Subcutaneous abdominal adipose tissue (tissue), 5 donors: ENCODE results near the gene PEPD.

Experiments used
- H3K27ac ChIP-seq: one replicate; pipeline ENCODE4 v1.7.0; 2013; ENCODE audit warnings: low read depth, mild to moderate bottlenecking, inconsistent platforms, low read length, moderate library complexity
- H3K27me3 ChIP-seq, 5 donors: one replicate each; pipeline ENCODE4 v1.7.0; 2013; ENCODE audit warnings: low read length in 5 of 5, inconsistent platforms in 1 of 5; ENCODE audit not compliant: control insufficient read depth in 5 of 5, insufficient read depth in 4 of 5
- H3K36me3 ChIP-seq, 5 donors: one replicate each; pipeline ENCODE4 v1.7.0; 2013; ENCODE audit warnings: low read length in 5 of 5; ENCODE audit not compliant: control insufficient read depth in 5 of 5, insufficient read depth in 5 of 5
- H3K4me1 ChIP-seq, 5 donors: one replicate each; pipeline ENCODE4 v1.7.0; 2013; ENCODE audit warnings: low read length in 5 of 5, mild to moderate bottlenecking in 3 of 5, moderate library complexity in 1 of 5; ENCODE audit not compliant: control insufficient read depth in 5 of 5, insufficient read depth in 5 of 5
- H3K4me3 ChIP-seq, 5 donors: one replicate each; pipeline ENCODE4 v1.7.0; 2013; ENCODE audit warnings: low read length in 5 of 5, low read depth in 1 of 5
- H3K9ac ChIP-seq, 5 donors: one replicate each; pipeline ENCODE4 v1.7.0; 2013; ENCODE audit warnings: low read length in 5 of 5, mild to moderate bottlenecking in 4 of 5, moderate library complexity in 3 of 5
- H3K9me3 ChIP-seq, 5 donors: one replicate each; pipeline ENCODE4 v1.7.0; 2013; ENCODE audit warnings: low read length in 5 of 5; ENCODE audit not compliant: control insufficient read depth in 5 of 5
- donor health status: healthy.
- donor health status: healthy.
- donor health status: healthy.
- donor health status: healthy.
- donor health status: healthy.

Gene PEPD

GRCh38 chr19:33370783-33371182 is 150.8 kb downstream of the PEPD start:
- H3K9ac ChIP-seq, result no peak overlapping the region
- no peak overlapping the region for H3K4me3 ChIP-seq
- peaks cover 0 to 27% (median 21%) of the 10 kb centered on the region in 5 donors for H3K4me1 ChIP-seq

GRCh38 chr19:33368074-33368864 is 153.3 kb downstream of the PEPD start:
- peaks cover 0 to 10% (median 6%) of the 10 kb centered on the region in 5 donors for H3K4me1 ChIP-seq
- no peak overlapping the region for H3K9ac ChIP-seq
- H3K4me3 ChIP-seq, result no peak overlapping the region
- no peaks in the 10 kb centered on the region for H3K27me3 ChIP-seq
- no peaks in the 10 kb centered on the region for H3K36me3 ChIP-seq
- no peaks in the 10 kb centered on the region for H3K9me3 ChIP-seq
- no peak overlapping the region for H3K27ac ChIP-seq

More at GRCh38 chr19:33370783-33371182, 150.8 kb downstream of the PEPD start:
- no peaks in the 10 kb centered on the region for H3K9me3 ChIP-seq
- H3K27me3 ChIP-seq, result no peaks in the 10 kb centered on the region
- no peaks in the 10 kb centered on the region for H3K36me3 ChIP-seq
- H3K27ac ChIP-seq, result no peak overlapping the region

- Histone ChIP-seq H3K9me3 (no peaks in the 10 kb centered on the region), H3K27me3 (no peaks in the 10 kb centered on the region), H3K9ac (no peak overlapping the region), H3K27ac (no peak overlapping the region), H3K4me1 (peaks cover 0 to 5% (median under 1%) of the 10 kb centered on the region in 5 donors), H3K36me3 (no peaks in the 10 kb centered on the region), H3K4me3 (no peak overlapping the region)
These were observed 154.7 kb downstream of the PEPD start for GRCh38 chr19:33366897-33367296.

GRCh38 chr19:33366127-33366526 is 155.5 kb downstream of the PEPD start:
- no peaks in the 10 kb centered on the region for H3K27me3 ChIP-seq
- H3K4me1 ChIP-seq, result peaks cover 0 to 5% (median 0%) of the 10 kb centered on the region in 5 donors
- H3K9me3 ChIP-seq, result no peaks in the 10 kb centered on the region
- H3K4me3 ChIP-seq, result no peak overlapping the region
- H3K9ac ChIP-seq, result no peak overlapping the region
- no peak overlapping the region for H3K27ac ChIP-seq
- no peaks in the 10 kb centered on the region for H3K36me3 ChIP-seq

GRCh38 chr19:33365691-33366090 is 155.9 kb downstream of the PEPD start:
- Histone ChIP-seq H3K9ac (no peak overlapping the region), H3K4me3 (no peak overlapping the region), H3K27me3 (no peaks in the 10 kb centered on the region), H3K4me1 (peaks cover 0 to 5% (median 0%) of the 10 kb centered on the region in 5 donors), H3K9me3 (no peaks in the 10 kb centered on the region), H3K36me3 (no peaks in the 10 kb centered on the region), H3K27ac (no peak overlapping the region)

GRCh38 chr19:33363476-33363875 is 158.1 kb downstream of the PEPD start:
- Histone ChIP-seq H3K4me3 (no peak overlapping the region), H3K27ac (no peak overlapping the region), H3K9me3 (no peaks in the 10 kb centered on the region), H3K4me1 (peaks cover 0 to 5% (median 0%) of the 10 kb centered on the region in 5 donors), H3K27me3 (no peaks in the 10 kb centered on the region), H3K36me3 (no peaks in the 10 kb centered on the region), H3K9ac (no peak overlapping the region)

GRCh38 chr19:33362508-33363228 is 158.9 kb downstream of the PEPD start:
- H3K27ac ChIP-seq, result no peak overlapping the region
- no peaks in the 10 kb centered on the region for H3K27me3 ChIP-seq
- no peak overlapping the region for H3K9ac ChIP-seq
- peaks cover 0 to 5% (median 0%) of the 10 kb centered on the region in 5 donors for H3K4me1 ChIP-seq
- H3K36me3 ChIP-seq, result no peaks in the 10 kb centered on the region
- no peaks in the 10 kb centered on the region for H3K9me3 ChIP-seq
- no peak overlapping the region for H3K4me3 ChIP-seq

GRCh38 chr19:33359581-33359980 is 162.0 kb downstream of the PEPD start:
- Histone ChIP-seq H3K9me3 (peaks cover 0 to 5% (median 0%) of the 10 kb centered on the region in 5 donors), H3K4me3 (no peak overlapping the region), H3K36me3 (no peaks in the 10 kb centered on the region), H3K9ac (no peak overlapping the region), H3K27me3 (no peaks in the 10 kb centered on the region), H3K27ac (no peak overlapping the region), H3K4me1 (peaks cover 0 to 9% (median 0%) of the 10 kb centered on the region in 5 donors)

GRCh38 chr19:33358408-33358807 is 163.2 kb downstream of the PEPD start:
- H3K36me3 ChIP-seq, result no peaks in the 10 kb centered on the region
- H3K27me3 ChIP-seq, result no peaks in the 10 kb centered on the region
- no peak overlapping the region for H3K9ac ChIP-seq
- H3K27ac ChIP-seq, result no peak overlapping the region
- peaks cover 0 to 5% (median 0%) of the 10 kb centered on the region in 5 donors for H3K9me3 ChIP-seq
- H3K4me1 ChIP-seq, result peaks cover 0 to 9% (median 0%) of the 10 kb centered on the region in 5 donors
- no peak overlapping the region for H3K4me3 ChIP-seq

GRCh38 chr19:33357556-33357955 is 164.0 kb downstream of the PEPD start:
- Histone ChIP-seq H3K4me1 (peaks cover 0 to 9% (median 0%) of the 10 kb centered on the region in 5 donors), H3K36me3 (no peaks in the 10 kb centered on the region), H3K4me3 (no peak overlapping the region), H3K9ac (no peak overlapping the region), H3K27ac (no peak overlapping the region), H3K9me3 (peaks cover 0 to 5% (median 0%) of the 10 kb centered on the region in 5 donors), H3K27me3 (no peaks in the 10 kb centered on the region)
